ENCODE measurements around the gene RLN1. TPM values are rescaled to one million over a fixed set of nuclear protein-coding genes. Genes with fewer than 3 reads are reported as not detected.
"Not testable (repeated sequence)": the region's sequence is repeated elsewhere in the genome, so short reads cannot be mapped to it uniquely, and the experiment has no call there.

The RLN1 gene, protein sequence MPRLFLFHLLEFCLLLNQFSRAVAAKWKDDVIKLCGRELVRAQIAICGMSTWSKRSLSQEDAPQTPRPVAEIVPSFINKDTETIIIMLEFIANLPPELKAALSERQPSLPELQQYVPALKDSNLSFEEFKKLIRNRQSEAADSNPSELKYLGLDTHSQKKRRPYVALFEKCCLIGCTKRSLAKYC
- total RNA-seq (2014; rRNA removed; shearing (Covaris generic)), result not detected in 2 replicates

DNA sequence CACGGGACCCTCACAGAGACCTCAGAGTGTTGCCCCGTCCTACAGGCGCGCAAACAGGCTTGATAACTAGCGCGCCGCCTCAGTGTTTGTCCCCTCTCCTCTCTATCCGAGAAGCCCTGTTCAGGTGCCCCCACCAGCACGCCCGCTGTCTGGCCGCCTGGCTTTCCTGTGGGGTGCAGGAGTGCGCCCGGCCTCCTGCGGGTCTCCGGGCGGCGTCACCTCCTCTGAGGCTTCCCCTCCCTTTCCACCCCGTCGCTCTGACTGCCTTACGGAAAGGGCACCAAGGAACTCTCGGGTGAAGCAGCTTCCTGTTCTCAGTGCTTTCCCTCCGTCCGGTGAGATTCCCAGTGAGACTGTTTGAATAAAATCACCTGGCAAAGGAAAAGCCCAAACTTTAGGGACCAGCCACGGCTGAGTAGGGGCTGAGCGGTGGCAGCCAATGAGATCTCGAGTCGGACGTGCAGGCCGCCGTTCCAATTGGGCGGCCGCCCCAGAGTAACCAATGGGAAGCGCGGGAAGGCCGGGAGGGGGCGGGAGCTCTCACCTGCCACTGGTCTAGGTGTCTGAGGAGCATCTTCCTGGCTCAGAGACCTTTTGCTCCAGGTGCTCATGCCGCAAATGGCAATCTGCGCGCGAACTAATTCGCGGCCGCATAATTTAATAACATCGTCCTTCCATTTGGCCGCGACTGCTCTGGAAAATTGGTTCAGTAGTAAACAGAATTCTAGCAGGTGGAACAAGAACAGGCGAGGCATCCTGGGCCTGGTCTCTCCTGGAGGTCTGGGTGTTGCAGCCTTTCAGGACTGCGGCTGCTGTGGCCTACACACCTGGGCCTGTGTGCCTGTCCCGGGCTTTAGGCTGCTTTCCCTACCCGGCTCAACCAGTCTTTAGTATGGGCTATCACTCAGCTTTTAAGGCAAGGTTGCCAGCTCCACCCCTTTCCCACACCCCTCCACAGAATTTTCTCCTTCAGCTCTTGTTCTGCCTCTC, at the start of gene RLN1:
Gene RLN1, minus strand, starts transcription at position 885 of the 990 bp plus-strand sequence. Its CDS starts 130 bp downstream, at position 755.
- peak; percentile 41 for DNase-seq (ENCODE audit: low spot score)

DNA sequence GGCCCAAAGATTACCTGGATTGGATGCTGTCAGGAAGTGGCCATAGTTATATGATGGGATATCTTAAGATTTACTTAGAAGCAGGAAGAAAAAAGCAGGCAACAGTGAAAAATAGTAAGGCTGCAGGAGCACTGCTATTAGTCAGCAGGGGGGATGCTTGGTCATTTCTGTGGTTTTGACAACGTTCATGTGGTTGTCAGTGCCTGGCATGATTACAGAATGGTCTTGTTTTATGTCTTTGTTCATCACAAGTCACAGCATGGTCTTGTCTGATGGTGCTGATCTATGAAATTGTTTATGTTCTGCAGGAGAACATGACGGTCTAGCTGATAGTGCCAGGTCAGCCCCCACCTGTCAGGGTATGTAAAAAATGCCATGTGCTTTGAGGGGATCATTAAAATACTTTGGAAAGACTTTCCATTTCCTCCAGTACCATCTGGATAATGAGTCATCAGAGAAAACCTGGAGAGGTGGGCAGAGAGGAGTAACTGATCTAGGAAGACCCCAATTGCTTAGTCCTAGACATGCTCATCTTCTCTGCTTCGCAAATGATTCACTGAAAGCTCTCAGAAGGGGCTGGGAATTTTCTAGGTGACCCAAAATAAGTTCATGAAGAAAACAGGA, 49.5 kb upstream of the RLN1 start:
- DNase-seq (ENCODE audit: low spot score), result no peak

GRCh38 chr9:5388026-5388819, 48.5 kb upstream of the RLN1 start:
- DNase-seq (ENCODE audit: low spot score), result no peak

GRCh38 chr9:5384436-5384835, 44.8 kb upstream of the RLN1 start:
- no peak for DNase-seq (ENCODE audit: low spot score)

GRCh38 chr9:5382479-5382878, 42.8 kb upstream of the RLN1 start:
- no peak for DNase-seq (ENCODE audit: low spot score)

DNA sequence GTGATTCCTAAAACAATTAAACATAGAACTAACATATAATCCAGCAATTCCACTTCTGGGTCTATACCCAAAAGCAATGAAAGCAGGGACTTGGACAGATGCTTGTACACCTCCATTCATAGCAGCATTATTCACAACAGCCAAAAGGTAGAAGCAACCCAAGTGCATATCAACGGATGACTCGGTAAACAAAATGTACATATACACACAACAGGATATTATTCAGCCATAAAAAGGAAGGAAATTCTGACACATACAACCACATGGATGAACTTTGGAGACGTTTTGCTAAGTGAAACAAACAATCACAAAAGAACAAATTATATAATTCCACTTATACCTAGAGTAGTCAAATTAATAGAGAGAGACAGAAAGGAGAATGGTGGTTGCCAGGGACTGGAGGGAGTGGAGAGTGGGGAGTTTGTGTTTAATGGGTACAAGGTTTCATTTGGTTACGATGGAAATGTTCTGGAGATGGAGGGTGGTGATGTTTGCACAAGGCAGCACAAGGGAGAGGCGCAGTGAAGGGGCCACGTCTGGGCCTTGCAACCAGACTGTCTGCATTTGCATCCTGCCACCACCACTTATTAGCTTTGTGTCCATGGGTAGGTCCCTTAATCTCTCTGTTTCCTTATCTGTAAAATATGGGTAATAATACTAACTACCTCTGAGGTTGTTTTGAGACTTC, 36.3 kb upstream of the RLN1 start:
- peak; percentile 1 for DNase-seq (ENCODE audit: low spot score)

DNA sequence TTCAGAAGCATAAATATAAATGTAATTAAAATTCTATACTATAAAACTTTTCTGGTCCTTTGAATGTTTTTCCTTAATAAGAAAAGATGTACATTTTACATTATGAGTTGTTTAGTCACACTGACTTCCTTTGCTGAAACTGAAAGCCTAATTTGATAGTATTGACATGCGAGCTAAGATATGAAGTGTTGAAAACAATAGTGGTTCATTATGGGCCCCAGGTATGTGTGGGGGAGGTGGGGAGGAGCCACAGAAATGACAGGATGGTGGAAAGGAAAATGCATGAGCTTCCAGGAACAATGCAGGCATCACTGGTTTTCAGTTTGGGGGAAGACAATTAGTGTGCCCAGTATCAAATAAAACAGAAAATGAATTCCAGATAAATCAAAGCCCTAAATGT, 35.4 kb upstream of the RLN1 start:
- no peak for DNase-seq (ENCODE audit: low spot score)

GRCh38 chr9:5364294-5365024, 24.8 kb upstream of the RLN1 start:
- DNase-seq (ENCODE audit: low spot score), result no peak

DNA sequence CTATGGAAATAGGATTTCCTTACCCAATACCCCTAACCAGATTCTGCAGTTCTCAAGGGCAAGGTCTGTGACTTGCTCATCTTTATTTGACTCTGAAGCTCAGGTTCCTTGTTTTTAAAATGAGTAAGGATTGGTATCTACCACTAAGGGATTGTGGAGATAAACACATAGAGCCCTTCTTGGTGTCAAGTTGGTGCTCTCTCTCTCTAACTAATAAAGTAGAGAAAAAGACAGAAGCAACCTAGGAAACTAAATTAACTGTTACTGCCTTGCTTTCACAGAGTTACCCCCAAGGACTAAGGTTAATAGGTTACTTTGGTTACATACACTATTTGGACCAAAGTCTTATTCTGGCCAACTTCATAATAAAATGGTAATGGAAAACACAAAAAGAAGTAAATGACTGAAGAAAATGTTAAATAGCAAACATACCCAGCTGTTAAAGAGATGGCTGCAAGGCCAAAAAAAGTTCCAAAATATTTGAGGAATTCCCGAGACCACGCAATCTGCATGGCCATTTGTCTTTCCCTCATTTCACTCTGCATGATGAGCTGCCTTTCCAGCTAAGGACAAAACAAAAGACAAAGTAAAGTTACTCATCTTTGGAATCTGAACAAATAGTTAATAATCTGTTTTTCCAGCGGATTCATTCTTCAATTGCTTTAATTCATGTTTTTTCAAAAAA, 21.8 kb upstream of the RLN1 start:
- DNase-seq (ENCODE audit: low spot score), result no peak

- no peak for DNase-seq (ENCODE audit: low spot score)
Measured at GRCh38 chr9:5360341-5360740, 20.7 kb upstream of the RLN1 start.

- DNase-seq (ENCODE audit: low spot score), result no peak
Measured at GRCh38 chr9:5357431-5358105, 17.9 kb upstream of the RLN1 start.

DNA sequence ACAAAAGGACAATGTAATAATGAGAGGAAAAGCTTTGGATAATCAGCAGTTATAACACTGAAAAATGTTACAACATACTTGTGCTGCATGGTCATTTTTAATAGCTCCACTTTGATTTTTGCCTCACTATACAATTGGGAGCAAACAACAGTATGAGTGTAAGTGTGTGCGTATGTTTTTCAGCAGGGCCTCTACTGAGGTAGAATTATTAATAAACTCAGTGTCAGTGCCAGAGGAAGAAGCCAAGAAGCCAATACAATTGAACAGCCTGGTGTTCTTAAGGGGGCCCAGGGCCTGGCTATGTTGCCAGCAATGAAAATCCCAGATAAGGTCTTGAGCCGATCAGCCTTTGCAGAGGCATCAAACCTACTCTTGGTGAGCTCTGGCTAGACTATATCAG, 16.1 kb upstream of the RLN1 start:
- no peak for DNase-seq (ENCODE audit: low spot score)

- no peak for DNase-seq (ENCODE audit: low spot score)
Measured at GRCh38 chr9:5355226-5355625, 15.6 kb upstream of the RLN1 start.

DNA sequence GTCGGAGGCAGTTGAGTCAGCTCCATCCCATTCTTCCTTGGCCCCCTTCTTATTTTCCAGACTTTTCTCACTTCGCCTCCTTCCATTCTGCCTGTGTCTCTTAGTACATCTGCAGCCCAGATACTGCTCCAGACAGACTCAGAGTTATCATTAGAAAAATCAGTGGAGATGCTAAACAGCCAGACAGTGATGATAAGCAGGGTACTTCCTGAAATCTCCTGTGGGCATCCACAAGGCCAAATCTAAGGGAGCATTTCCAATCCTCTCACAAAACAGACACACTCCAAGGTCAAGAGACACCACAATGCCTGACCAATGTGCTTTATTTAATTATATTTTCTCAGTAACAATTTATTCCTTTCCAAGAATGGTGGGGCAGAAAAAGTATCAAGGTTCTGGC, 14.5 kb upstream of the RLN1 start:
- no peak for DNase-seq (ENCODE audit: low spot score)

DNA sequence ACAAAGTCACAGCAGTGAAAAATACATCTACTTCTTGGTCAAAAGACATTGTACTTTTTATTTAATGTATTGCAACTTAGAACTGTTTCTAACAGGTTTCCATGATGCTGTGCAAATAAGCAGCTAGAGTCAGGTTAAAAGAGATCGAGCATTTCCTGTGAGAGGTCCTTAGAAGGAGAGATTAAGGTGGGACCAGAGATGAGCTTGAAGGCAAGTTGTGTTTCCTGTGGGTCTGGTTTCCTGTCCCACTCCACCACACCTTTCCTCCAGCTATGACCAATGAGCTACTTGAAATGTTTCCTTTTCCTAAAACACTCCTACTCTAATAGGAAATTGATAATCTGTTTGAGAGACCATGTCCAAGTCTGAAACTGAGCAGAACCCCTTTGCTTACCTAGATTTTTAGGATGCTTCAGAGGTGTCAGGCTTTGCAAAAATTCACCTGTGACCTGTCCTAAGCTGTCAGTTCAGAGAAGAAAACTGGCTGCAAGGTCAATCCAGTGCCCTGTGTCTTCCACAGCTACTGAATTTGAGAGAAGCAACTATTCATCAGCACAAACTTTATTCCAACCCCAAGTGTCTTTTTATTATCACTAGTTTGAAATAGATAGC, 13.1 kb upstream of the RLN1 start:
- DNase-seq (ENCODE audit: low spot score), result no peak

DNA sequence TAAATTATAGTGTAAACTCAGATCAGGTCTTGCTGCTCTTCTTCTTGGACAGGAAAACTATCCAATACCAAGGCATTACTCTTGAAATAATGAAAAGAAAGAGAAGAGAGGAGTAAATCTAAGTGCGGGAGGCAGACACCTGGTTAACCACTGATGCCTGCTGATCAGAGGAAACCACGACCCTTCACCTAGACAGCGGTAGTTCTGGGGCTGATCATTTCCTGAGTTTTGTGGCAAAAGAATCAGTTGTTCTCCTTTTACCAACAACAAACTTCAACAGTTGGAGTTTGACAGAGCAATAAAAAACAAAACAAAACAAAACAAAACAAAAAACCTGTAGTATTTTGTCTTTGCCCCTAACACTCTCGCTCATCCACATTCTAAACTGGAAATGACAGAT, 3.0 kb downstream of the RLN1 start:
- DNase-seq (ENCODE audit: low spot score), result no peak

- DNase-seq (ENCODE audit: low spot score), result not testable (repeated sequence)
Measured at GRCh38 chr9:5331276-5331675, 8.4 kb downstream of the RLN1 start.

DNA sequence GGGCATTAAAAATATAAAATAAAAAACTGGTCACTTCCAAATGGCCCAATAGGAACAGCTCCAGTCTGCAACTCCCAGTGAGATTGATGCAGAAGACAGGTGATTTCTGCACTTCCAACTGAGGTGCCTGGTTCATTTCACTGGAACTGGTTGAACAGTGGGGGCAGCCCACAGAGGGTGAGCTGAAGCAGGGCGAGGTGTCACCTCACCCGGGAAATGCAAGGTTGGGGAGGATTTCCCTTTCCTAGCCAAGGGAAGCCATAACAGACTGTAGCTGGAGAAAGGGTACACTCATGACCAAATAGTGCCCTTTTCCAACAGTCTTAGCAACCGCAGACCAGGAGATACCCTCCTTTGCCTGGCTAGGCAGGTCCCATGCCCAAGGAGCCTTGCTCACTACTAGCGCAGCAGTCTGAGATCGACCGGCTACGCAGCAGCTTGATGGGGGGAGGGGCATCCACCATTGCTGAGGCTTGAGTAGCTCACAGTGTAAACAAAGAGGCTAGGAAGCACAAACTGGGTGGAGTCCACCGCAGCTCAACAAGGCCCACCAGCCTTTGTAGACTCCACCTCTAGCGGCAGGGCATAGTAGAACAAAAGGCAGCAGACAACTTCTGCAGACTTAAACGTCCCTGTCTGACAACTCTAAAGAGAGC, 12.7 kb downstream of the RLN1 start:
- DNase-seq (ENCODE audit: low spot score), result no peak
